GM18519 (cell line): ENCODE measurements around the gene CALHM4.
A peak's percentile ranks its signal among the peaks of the same experiment; 100 is the strongest.

Source experiments
- ATAC-seq: cut with Tn5 transposase; IDR thresholded peaks from one replicate; pipeline ENCODE4 v1.9.1; 2021; ENCODE audit warnings: mild to moderate bottlenecking, moderate library complexity; ENCODE audit not compliant: unreplicated experiment, low FRiP score

The CALHM4 gene

DNA sequence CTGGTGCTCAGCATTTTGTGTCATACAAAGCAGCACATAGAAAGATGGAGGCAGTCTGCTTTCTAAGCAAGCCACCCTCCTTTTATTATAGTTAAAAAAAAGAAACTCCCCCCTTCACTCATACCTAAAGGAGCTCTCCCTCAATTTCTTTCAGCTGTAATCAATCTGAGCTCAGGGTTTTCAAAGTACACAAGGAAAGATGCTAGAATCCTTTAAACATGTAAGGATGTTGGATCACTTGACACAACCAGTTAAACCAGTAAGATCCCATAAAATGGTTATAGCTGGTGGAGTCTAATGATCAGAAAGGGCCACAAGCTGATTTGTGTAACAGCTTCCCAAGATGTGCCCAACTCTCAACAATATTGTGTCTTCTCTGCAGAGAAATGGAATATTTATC, at the start of gene CALHM4:
Gene CALHM4, plus strand, starts transcription at position 301 of the 400 bp plus-strand sequence. Its CDS starts 43 bp downstream, at position 344.
- no peak for ATAC-seq

- no peak for ATAC-seq
These were observed 46.2 kb upstream of the CALHM4 start for GRCh38 chr6:116507324-116507723.

DNA sequence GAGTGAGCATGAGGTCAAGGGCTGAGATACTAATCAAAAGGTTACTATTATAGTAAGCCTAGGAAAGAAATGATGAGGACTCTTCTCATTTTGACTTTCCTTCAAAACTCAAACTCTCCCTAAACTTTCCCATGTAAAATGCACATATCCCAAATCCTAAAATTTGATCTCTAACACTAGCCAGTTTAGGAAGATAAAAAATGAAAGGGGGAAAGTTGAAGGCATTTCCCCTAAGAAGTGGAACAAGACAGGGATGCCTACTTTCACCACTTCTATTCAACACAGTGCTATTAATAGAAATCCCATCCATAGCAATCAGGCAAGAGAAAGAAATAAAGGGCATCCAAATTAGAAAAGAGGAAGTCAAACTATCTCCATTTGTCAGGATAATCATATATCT, 45.0 kb upstream of the CALHM4 start:
- no peak for ATAC-seq

DNA sequence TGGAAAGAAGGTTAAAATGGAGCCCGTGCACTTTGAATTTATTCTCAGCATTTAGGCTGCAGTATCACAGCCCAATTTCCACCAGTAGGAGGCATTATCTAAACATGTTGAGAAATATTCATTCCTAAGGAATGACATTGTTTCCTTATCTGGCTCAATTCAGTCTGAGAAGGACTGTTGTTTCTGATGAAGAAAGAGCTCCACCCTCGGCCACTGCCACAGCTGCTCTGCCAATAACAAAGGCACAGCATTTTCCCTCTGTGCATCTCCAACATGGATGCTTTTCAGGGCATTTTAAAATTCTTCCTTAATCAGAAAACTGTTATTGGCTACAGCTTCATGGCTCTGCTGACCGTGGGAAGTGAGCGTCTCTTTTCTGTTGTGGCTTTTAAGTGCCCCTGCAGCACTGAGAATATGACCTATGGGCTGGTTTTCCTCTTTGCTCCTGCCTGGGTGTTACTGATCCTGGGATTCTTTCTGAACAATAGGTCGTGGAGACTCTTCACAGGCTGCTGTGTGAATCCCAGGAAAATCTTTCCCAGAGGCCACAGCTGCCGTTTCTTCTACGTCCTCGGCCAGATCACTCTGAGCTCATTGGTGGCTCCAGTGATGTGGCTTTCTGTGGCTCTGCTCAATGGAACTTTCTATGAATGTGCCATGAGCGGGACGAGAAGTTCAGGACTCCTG, 42.0 kb upstream of the CALHM4 start, which contains the start of gene CALHM5:
Gene CALHM5, plus strand, starts transcription at position 216 of the 687 bp plus-strand sequence. Its CDS starts 58 bp downstream, at position 274.
- ATAC-seq: no peak

DNA sequence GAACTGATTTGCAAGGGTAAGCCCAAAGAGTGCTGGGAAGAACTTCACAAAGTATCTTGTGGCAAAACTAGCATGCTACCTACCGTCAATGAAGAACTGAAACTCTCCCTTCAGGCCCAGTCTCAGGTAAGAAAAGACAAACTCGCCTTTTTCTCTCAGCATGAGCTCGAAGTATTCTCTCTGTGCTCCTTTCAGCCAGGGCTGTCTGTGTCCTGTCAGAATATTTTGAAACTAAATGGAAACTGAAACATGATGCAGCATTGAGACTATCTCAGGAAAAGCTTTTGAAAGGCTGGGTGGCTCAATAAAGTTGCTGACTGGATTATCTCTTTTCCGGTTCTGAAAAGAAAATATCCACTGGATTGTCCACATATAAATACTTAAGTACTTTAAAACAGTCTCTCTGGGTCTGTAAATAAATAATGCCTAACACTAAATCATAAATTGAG, 41.4 kb upstream of the CALHM4 start:
- ATAC-seq: peak; percentile 59

GRCh38 chr6:116512734-116513133, 40.8 kb upstream of the CALHM4 start:
- no peak for ATAC-seq

DNA sequence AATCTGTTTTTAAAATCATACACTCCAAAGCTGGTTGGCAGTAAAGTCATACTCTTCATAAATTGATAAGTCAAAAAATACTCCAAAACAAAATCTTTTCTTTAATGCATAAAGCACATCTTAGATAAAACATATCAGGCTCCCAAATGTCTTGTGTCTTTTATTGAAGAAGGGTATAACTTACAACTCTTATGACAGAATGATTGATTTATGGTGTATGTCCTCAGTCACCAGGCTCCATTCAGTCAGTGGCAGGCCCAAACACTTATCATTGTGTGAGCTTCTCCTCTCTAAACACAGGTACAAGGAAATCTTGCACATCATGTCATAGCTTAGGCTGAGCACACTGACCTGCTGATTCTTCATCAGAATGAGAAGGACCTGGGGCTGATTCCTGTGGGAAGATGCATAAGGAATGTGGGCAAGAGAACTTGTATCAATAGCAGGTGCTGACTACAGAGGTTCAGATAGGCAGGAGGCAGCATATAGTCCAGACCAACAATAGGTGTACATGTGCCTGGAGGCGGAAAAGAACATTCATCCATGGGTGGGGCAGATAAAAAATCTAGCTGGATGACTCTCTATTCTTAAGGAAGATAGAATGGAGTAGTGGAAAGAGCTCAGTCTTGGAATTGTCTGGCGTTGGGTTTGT, 40.2 kb upstream of the CALHM4 start:
- no peak for ATAC-seq

DNA sequence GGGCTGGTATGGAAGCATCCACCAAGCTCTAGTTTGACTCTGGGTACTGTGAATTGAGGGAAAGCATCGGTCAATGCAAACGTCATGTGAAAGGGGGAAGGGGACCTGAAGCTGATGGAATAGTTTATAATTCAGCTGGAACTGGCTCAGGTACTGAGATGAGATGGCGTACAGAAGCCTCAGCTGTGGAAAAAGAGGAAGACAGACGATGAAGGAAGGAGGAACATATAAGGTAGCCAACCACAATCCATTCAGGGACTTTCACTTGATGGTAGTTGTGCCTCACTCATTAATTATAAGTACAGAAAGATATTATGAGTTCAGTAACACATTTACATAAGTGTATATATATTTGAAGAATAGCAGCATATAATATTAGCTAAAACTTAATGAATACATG, 39.4 kb upstream of the CALHM4 start:
- ATAC-seq: no peak

GRCh38 chr6:116515141-116515540, 38.4 kb upstream of the CALHM4 start:
- ATAC-seq: no peak

GRCh38 chr6:116518621-116519368, 34.8 kb upstream of the CALHM4 start:
- ATAC-seq: no peak

GRCh38 chr6:116522896-116523295, 30.7 kb upstream of the CALHM4 start:
- no peak for ATAC-seq

DNA sequence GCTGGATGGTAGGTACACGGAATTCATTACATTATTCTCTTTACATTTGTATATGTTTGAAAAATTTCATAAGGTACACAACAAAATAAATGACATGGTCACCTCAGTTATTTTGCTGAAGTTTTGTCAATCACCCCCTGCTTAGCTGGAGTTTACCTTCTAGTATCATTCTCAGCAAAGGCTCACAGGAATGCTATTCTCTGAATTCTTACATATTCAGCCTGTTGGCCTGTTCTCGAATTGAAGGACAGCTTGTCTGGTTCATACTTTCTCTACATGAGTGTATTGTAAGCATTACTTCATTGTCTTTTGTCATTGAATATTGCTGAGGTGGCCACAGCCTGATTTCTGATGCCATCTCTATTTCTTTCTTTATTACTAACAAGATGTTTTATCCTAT, 29.3 kb upstream of the CALHM4 start:
- ATAC-seq: no peak

- no peak for ATAC-seq
These were observed 25.4 kb upstream of the CALHM4 start for GRCh38 chr6:116528133-116528532.

DNA sequence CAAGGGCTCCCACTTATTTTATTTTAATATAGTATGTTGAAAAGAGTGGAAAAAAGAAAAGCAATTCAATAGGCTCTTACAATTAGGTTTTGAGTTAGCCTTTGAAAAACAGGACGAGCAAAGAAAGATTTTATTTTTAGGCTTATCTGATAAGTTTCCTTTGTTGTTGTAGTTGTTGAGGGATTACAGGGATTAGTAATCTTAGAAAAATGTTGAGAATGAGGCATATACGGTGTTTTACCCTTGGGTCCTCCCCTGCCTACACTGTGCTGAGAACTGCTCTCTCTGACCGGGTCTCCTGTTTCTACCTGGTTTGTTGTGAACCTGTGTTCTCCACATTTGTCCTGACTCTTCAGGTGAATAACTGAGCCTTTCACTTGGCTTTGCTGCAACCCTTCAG, 24.8 kb upstream of the CALHM4 start:
- no peak for ATAC-seq

- ATAC-seq: no peak
These were observed 23.9 kb upstream of the CALHM4 start for GRCh38 chr6:116529466-116530290.

- ATAC-seq: no peak
These were observed 23.1 kb upstream of the CALHM4 start for GRCh38 chr6:116530436-116530835.

DNA sequence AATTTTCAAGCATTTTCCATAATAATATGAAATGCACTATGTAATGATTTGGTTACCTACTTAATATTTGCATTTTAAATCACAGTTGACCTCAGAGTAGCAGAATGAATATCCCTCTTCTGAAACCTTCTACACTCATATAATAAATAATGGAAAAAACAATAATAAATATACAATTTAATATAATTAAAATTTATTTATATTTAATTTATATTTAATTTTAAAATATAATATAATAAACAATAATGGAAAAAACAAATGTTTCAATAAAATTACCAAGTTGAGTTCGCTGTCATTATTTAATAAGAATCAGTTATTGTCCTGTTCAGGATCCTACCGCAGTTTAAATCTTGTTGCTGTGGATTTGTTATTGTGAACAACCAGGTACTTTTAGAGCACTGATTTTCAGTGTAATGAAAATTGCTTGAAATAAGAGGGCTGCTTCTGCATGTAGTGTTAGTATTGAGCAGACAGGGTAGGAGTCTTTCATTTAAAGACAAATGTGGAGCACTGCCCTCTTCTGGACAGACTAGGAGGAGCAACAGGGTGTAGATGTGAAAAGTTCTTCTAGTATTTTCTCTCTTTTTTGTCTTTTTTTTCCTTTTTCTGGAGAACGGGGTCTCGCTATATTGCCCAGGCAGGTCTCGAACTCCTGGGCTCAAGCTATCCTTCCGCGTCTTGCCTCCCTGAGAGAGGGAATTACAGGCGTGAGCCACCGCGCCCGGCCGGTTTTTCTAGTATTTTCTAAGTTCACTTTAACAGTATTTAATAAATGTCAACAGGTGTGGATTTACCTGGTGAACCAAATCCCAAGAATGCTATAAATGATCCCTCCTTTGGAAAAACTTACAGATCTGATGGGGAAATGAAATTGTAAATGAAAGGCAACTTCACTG, 21.6 kb upstream of the CALHM4 start:
- ATAC-seq: peak; percentile 77

DNA sequence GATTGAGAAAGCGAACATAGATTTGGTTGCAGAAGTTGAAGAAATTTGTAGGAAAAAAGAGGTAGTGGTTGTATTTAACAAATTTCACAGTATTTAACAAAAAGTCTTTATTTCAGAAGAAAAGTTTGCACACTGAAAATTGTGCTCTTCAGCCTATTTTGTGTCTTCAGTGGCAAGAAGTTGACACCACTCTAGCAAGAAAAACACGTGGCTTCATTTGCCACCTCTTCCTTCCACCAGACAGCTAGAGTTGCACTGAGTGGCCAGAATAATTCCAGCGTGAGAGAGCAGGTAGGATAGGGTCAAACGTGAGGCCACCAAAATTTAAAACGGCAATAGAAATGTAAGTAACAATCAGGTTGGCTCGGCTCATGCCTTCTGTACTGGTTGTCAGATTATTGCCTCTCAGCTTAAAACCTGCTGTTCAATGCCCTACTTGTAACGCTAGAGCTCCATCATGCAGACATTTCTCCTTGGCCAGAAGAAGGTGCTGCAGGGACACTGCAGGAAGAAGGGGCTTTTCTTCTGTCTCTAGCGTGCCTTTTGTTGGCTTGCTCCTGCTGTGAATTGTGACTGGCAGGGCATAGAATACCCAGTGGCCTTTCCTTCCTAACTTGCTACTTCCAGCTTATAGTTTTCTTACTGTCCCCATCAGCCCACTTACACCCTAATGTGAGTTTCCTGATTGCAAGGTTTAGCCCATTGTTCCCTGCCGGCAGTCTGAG, 20.2 kb upstream of the CALHM4 start:
- ATAC-seq: no peak

DNA sequence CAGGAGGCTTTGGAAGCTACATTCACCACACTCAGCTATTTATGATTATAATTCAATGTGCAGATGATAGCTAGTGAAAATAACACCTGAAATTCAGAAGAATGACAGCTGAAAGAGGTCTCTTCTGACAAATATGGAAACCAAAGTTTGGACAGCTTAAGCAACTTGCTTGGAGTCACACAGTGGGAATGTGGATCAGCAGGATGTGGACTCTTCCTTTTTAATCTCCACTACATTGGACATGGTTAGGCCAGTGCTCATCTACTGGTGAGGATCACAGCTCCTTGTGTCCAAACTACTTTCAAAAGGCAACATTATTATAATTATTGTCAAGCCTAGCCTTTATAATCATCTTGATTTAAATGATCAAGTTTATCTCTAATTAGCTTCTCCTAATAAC, 18.4 kb upstream of the CALHM4 start:
- no peak for ATAC-seq
